ENCODE data around the gene FAM131C. TPM values are rescaled to one million over a fixed set of nuclear protein-coding genes. Genes with fewer than 3 reads are reported as not detected.
"Not testable (repeated sequence)": the region's sequence is repeated elsewhere in the genome, so short reads cannot be mapped to it uniquely, and the experiment has no call there.

The FAM131C gene
- total RNA-seq, 4 donors from 2014 or later: 0.28 to 0.85 TPM; not detected in 2

- no peaks in the 10 kb centered on the region for H3K4me1 ChIP-seq
- H3K36me3 ChIP-seq: no peaks in the 10 kb centered on the region
- no peak for DNase-seq
- H3K4me3 ChIP-seq: no peak overlapping the region
- no peaks in the 10 kb centered on the region for H3K9me3 ChIP-seq
- no peak overlapping the region for H3K27ac ChIP-seq
- H3K27me3 ChIP-seq: no peaks in the 10 kb centered on the region
- intact Hi-C loops (cut with DNase I; ENCODE audit: low total_unique reads): no loop called here
- TF ChIP-seq, protein P1, sequence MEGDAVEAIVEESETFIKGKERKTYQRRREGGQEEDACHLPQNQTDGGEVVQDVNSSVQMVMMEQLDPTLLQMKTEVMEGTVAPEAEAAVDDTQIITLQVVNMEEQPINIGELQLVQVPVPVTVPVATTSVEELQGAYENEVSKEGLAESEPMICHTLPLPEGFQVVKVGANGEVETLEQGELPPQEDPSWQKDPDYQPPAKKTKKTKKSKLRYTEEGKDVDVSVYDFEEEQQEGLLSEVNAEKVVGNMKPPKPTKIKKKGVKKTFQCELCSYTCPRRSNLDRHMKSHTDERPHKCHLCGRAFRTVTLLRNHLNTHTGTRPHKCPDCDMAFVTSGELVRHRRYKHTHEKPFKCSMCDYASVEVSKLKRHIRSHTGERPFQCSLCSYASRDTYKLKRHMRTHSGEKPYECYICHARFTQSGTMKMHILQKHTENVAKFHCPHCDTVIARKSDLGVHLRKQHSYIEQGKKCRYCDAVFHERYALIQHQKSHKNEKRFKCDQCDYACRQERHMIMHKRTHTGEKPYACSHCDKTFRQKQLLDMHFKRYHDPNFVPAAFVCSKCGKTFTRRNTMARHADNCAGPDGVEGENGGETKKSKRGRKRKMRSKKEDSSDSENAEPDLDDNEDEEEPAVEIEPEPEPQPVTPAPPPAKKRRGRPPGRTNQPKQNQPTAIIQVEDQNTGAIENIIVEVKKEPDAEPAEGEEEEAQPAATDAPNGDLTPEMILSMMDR (IDR thresholded peaks at IDR 0.05): no peak
- no peak for TF ChIP-seq POLR2A (IDR thresholded peaks at IDR 0.05)
Measured at GRCh38 chr1:16066245-16066644, 7.2 kb downstream of the FAM131C start.

DNA sequence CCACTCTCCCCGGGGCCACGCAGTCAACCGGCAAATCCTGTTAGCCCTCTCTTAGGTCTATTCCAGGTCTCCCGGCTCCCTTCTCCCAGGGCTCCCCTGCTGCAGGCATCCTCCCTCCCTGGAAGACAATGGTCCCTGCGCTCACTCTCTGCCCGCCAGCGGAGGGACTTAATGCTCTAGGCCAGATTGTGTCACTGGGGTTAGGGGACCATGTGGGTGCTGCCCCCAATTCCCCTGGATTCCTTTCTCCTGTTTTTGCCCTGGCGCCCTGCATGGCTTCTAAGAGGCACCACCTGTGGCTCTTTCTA, 8.2 kb downstream of the FAM131C start:
- Histone ChIP-seq H3K36me3 (no peaks in the 10 kb centered on the region), H3K4me3 (no peak overlapping the region), H3K9me3 (no peaks in the 10 kb centered on the region), H3K27me3 (no peaks in the 10 kb centered on the region), H3K4me1 (no peaks in the 10 kb centered on the region), H3K27ac (no peak overlapping the region)
- intact Hi-C loops (cut with DNase I; ENCODE audit: low total_unique reads): no loop called here
- DNase-seq: no peak
- TF ChIP-seq, protein P1 (IDR thresholded peaks at IDR 0.05): no peak
- no peak for TF ChIP-seq POLR2A (IDR thresholded peaks at IDR 0.05)

- TF ChIP-seq POLR2A (IDR thresholded peaks at IDR 0.05): no peak
- TF ChIP-seq, protein P1 (IDR thresholded peaks at IDR 0.05): no peak
- no peak for DNase-seq
- H3K9me3 ChIP-seq: no peaks in the 10 kb centered on the region
- no peaks in the 10 kb centered on the region for H3K4me1 ChIP-seq
- intact Hi-C loops (cut with DNase I; ENCODE audit: low total_unique reads): no loop called here
- no peaks in the 10 kb centered on the region for H3K27me3 ChIP-seq
- no peak overlapping the region for H3K27ac ChIP-seq
- no peak overlapping the region for H3K4me3 ChIP-seq
- no peaks in the 10 kb centered on the region for H3K36me3 ChIP-seq
Measured at GRCh38 chr1:16064536-16065268, 8.7 kb downstream of the FAM131C start.

- TF ChIP-seq POLR2A (IDR thresholded peaks at IDR 0.05): no peak
- TF ChIP-seq, protein P1 (IDR thresholded peaks at IDR 0.05): no peak
- no peak overlapping the region for H3K4me3 ChIP-seq
- H3K36me3 ChIP-seq: no peaks in the 10 kb centered on the region
- H3K4me1 ChIP-seq: no peaks in the 10 kb centered on the region
- intact Hi-C loops (cut with DNase I; ENCODE audit: low total_unique reads): no loop called here
- no peak overlapping the region for H3K27ac ChIP-seq
- no peaks in the 10 kb centered on the region for H3K9me3 ChIP-seq
- no peaks in the 10 kb centered on the region for H3K27me3 ChIP-seq
- DNase-seq: no peak
Measured at GRCh38 chr1:16063921-16064320, 9.5 kb downstream of the FAM131C start.

DNA sequence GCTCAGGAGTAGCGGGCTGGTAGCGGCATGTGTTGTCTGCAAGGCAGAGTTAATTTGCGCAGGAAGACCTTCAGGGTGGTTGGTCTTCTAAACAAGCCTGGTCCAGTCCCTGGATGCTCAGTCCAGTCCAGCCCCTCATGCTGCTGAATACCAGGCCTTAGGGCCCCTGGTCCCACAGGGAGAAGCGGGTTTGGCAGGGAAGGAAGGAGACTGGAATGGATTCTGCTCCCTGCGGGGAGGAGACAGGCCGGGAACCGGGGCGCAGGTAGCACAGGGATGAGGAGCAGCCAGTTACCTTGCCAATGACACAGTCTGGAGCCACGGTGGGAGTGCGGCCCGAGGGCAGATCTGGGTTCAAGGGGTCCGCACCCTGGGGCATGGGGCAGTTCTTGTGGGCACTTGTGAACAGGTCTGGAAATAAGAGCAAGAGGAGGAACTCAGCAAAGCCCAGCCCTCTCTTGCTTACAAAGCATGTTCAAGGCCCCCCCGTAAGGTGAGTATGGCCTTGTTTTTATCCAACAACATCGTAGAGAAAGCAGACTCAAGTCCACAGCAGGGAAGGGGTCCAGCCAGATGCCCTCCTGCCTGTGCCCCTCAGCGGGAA, 10.1 kb downstream of the FAM131C start:
- Histone ChIP-seq H3K27me3 (no peaks in the 10 kb centered on the region), H3K27ac (no peak overlapping the region), H3K36me3 (no peaks in the 10 kb centered on the region), H3K9me3 (no peaks in the 10 kb centered on the region), H3K4me3 (no peak overlapping the region), H3K4me1 (no peaks in the 10 kb centered on the region)
- no peak for TF ChIP-seq POLR2A (IDR thresholded peaks at IDR 0.05)
- TF ChIP-seq, protein P1 (IDR thresholded peaks at IDR 0.05): no peak
- intact Hi-C loops (cut with DNase I; ENCODE audit: low total_unique reads): no loop called here
- DNase-seq: no peak

DNA sequence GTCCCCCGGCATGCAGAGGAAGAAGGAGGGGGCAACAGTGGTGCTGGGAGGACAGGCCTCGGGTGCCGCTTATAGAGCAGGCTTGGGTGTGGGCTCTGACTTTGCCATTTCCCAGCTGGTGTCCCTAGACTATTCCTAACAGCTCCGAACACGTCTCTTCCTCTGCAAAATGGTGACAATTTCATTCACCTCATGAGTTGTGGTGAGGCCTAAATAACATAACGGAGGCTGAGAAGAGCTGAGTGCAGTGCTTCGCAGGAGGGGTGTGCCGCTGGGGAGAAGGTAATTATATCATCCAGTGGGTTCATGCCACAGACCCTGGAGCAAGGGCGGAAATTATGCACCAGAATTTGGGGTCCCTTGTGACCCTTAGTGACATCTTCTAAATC, 10.8 kb downstream of the FAM131C start:
- H3K36me3 ChIP-seq; H3K4me3 ChIP-seq; H3K9me3 ChIP-seq; DNase-seq; intact Hi-C loops (cut with DNase I; ENCODE audit: low total_unique reads); H3K4me1 ChIP-seq; H3K27ac ChIP-seq; H3K27me3 ChIP-seq: not testable (repeated sequence)

- H3K4me3 ChIP-seq; DNase-seq; H3K9me3 ChIP-seq; H3K27me3 ChIP-seq; H3K4me1 ChIP-seq; intact Hi-C loops (cut with DNase I; ENCODE audit: low total_unique reads); H3K36me3 ChIP-seq; H3K27ac ChIP-seq: not testable (repeated sequence)
Measured at GRCh38 chr1:16061989-16062686, 11.3 kb downstream of the FAM131C start.
